ENCODE measurements around the gene NAT10. TPM values are rescaled to one million over a fixed set of nuclear protein-coding genes. Genes with fewer than 3 reads are reported as not detected.

Gene NAT10
- total RNA-seq, 1 donor from 2014 or later, result 35.3 TPM

DNA sequence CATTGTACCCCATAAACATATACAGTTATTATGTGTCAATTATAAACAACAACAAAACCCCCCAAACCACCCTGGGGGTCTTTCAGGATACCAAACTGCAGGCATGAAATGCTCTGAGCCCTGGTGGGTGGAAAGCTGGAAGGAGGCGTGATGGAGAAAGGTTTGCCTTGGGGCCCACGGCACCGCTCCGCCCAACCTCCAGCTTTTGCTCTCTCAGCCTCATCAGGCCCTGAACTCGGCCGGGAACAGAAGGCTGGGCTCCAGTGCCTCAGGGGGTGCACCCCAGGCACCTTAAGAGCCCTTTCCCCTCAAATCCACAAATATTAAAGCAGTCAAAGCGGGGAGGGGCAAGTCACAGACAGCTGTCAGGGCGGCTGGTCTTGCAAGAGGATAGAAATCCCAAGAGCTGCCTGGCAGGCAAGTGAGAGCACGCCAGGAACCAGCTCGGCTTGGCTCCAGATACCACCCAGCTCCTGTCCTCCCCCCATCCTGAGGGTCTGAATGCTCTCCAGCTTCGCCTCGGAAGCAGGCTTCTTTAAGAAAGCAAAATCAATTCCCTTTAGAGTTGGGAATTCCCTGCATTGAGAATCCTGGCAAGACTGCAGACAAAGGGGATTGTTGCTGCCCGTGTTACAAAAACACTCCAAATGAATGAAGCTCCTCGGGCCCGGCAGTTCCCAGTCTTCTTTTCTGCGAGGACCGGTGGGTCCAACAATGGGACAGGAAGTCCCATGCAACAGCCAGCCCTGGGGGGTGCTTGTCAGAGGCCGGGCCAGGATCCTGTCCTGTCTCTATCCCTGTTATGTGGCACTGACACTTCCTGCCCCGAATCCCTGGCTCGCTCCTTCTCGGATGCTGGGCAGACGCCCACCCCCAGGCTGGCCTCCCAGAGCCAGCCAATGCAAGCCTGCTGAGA, 80.8 kb downstream of the NAT10 start:
- H3K4me1 Mint-ChIP-seq (ENCODE audit: low read depth, unreplicated experiment), result peaks cover 15% of the 10 kb centered on the region
- no peaks in the 10 kb centered on the region for H3K27me3 Mint-ChIP-seq (ENCODE audit: unreplicated experiment)
- no peaks in the 10 kb centered on the region for H3K36me3 Mint-ChIP-seq (ENCODE audit: unreplicated experiment)
- no peaks in the 10 kb centered on the region for H3K9me3 Mint-ChIP-seq (ENCODE audit: unreplicated experiment)
- no peak for TF ChIP-seq CTCF (IDR thresholded peaks at IDR 0.05; ENCODE audit: partially characterized antibody, unreplicated experiment)
- peak overlapping the region; percentile 86 for H3K27ac Mint-ChIP-seq (ENCODE audit: unreplicated experiment)
- no peak overlapping the region for H3K4me3 Mint-ChIP-seq (ENCODE audit: unreplicated experiment)
- DNase-seq, result no peak

GRCh38 chr11:34188181-34188580, 82.8 kb downstream of the NAT10 start:
- Mint-ChIP-seq H3K4me3 (ENCODE audit: unreplicated experiment) (no peak overlapping the region), H3K27ac (ENCODE audit: unreplicated experiment) (no peak overlapping the region), H3K4me1 (ENCODE audit: low read depth, unreplicated experiment) (peaks cover 21% of the 10 kb centered on the region), H3K36me3 (ENCODE audit: unreplicated experiment) (no peaks in the 10 kb centered on the region), H3K27me3 (ENCODE audit: unreplicated experiment) (no peaks in the 10 kb centered on the region), H3K9me3 (ENCODE audit: unreplicated experiment) (no peaks in the 10 kb centered on the region)
- no peak for DNase-seq
- no peak for TF ChIP-seq CTCF (IDR thresholded peaks at IDR 0.05; ENCODE audit: partially characterized antibody, unreplicated experiment)

DNA sequence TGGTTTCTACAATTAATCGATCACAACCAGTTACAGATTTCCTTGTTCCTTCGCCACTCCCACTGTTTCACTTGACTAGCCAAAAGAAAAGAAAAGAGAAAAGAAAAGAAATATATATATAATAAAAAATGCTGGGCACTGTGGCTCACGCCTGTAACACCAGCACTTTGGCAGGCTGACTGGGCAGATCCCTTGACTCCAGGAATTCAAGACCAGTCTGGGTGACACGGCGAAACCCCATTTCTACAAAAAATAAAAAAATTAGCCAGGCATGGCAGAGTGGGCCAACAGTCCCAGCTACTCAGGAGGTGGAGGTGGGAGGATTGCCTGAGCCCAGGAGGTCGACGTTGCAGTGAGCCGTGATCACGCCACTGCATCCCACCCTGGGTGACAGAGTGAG, 83.8 kb downstream of the NAT10 start:
- Mint-ChIP-seq H3K4me3 (ENCODE audit: unreplicated experiment) (no peak overlapping the region), H3K4me1 (ENCODE audit: low read depth, unreplicated experiment) (peaks cover 21% of the 10 kb centered on the region), H3K9me3 (ENCODE audit: unreplicated experiment) (no peaks in the 10 kb centered on the region), H3K36me3 (ENCODE audit: unreplicated experiment) (no peaks in the 10 kb centered on the region), H3K27me3 (ENCODE audit: unreplicated experiment) (peaks cover 2% of the 10 kb centered on the region), H3K27ac (ENCODE audit: unreplicated experiment) (no peak overlapping the region)
- no peak for TF ChIP-seq CTCF (IDR thresholded peaks at IDR 0.05; ENCODE audit: partially characterized antibody, unreplicated experiment)
- DNase-seq, result no peak

GRCh38 chr11:34190192-34191139, 85.0 kb downstream of the NAT10 start:
- peaks cover 2% of the 10 kb centered on the region for H3K27me3 Mint-ChIP-seq (ENCODE audit: unreplicated experiment)
- TF ChIP-seq CTCF (IDR thresholded peaks at IDR 0.05; ENCODE audit: partially characterized antibody, unreplicated experiment), result no peak

More at GRCh38 chr11:34190192-34191139, 85.0 kb downstream of the NAT10 start:
- DNase-seq, result no peak
- Mint-ChIP-seq H3K4me3 (ENCODE audit: unreplicated experiment) (no peak overlapping the region), H3K36me3 (ENCODE audit: unreplicated experiment) (no peaks in the 10 kb centered on the region), H3K4me1 (ENCODE audit: low read depth, unreplicated experiment) (peaks cover 14% of the 10 kb centered on the region), H3K9me3 (ENCODE audit: unreplicated experiment) (no peaks in the 10 kb centered on the region), H3K27ac (ENCODE audit: unreplicated experiment) (no peak overlapping the region)
